Fibroblast of pulmonary artery (primary cell): ENCODE results near the gene SORCS2.

ENCODE experiments used
- DNase-seq: peaks from one replicate; pipeline ENCODE4 v3.0.0-alpha.2; 2010; ENCODE audit warnings: low read depth
- H3K4me3 ChIP-seq: replicated peaks from 2 replicates; pipeline ENCODE4 v1.5.1; 2011; ENCODE audit warnings: low read depth, mild to moderate bottlenecking, control low read depth, low read length, moderate library complexity
- TF ChIP-seq, protein P1 (sequence below): IDR thresholded peaks from 2 replicates; pipeline ENCODE4 v1.5.1; 2011; ENCODE audit warnings: mild to moderate bottlenecking, control low read depth, low read length, inconsistent platforms; ENCODE audit errors: missing control alignments

Gene SORCS2

GRCh38 chr4:7747566-7747965 lies 555.2 kb downstream of the SORCS2 start:
- no peak for DNase-seq
- TF ChIP-seq, protein P1, sequence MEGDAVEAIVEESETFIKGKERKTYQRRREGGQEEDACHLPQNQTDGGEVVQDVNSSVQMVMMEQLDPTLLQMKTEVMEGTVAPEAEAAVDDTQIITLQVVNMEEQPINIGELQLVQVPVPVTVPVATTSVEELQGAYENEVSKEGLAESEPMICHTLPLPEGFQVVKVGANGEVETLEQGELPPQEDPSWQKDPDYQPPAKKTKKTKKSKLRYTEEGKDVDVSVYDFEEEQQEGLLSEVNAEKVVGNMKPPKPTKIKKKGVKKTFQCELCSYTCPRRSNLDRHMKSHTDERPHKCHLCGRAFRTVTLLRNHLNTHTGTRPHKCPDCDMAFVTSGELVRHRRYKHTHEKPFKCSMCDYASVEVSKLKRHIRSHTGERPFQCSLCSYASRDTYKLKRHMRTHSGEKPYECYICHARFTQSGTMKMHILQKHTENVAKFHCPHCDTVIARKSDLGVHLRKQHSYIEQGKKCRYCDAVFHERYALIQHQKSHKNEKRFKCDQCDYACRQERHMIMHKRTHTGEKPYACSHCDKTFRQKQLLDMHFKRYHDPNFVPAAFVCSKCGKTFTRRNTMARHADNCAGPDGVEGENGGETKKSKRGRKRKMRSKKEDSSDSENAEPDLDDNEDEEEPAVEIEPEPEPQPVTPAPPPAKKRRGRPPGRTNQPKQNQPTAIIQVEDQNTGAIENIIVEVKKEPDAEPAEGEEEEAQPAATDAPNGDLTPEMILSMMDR = no peak
- no peak overlapping the region for H3K4me3 ChIP-seq

DNA sequence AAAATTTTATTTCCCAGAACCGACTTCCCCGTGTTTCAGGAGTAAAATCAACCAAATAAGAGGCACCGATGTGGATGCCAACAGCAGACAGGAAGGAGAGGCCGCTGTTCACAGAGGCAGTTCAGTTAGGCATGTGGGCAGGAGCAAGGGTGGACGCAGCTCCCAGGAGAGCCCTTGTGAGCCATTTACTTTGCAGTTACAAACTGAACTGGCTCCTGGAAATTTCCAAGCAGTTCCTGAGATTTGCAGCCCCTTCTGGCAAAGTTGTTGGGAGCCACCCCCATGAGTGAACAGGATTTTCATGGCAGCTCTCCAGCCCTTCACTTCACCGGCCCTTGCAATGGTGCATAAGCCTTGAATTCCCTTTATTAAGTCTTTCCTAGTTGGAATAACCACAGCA lies 558.2 kb downstream of the SORCS2 start:
- no peak for DNase-seq
- H3K4me3 ChIP-seq = no peak overlapping the region
- TF ChIP-seq, protein P1 = no peak

GRCh38 chr4:7750972-7751371 lies 558.6 kb downstream of the SORCS2 start:
- DNase-seq = no peak
- TF ChIP-seq, protein P1 = no peak
- no peak overlapping the region for H3K4me3 ChIP-seq

DNA sequence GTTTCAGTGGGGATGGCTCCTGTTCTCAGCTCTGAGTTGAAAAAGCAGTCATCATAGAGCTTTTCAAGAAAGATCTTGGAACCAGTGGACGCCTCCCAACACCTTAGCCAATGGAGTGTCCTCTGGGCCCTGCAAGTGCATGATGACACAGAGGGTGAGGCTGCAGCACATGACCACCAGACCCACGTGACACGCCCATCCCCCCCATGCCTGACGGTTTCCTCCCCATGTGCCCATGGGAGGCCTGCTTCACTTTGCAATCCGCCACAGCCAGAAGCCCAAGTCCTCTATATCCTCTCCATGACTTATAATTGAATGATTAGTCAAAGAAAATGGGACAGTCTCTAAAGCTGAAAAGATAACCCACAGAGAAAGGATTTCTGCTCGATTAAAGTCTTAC lies 560.3 kb downstream of the SORCS2 start:
- DNase-seq = no peak
- TF ChIP-seq, protein P1 = no peak
- no peak overlapping the region for H3K4me3 ChIP-seq

DNA sequence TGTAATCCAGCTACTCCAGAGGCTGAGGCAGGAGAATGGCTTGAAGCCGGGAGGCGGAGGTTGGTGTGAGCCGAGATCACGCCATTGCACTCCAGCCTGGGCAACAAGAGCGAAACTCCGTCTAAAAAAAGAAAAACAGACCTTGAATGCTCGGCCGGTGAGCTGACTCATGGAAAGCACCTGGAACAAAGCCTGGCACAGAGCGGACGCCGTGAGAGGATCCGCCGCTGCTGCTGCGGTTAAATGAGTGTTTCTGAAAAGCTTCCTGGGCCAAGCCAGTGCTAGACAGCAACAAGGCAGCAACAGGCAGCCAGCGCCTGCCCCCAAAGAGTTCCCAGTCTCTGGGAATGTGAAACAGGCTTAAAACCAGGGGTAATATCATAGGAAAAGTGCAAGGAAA lies 560.9 kb downstream of the SORCS2 start:
- TF ChIP-seq, protein P1 = no peak
- DNase-seq = no peak
- H3K4me3 ChIP-seq = no peak overlapping the region

- no peak for DNase-seq
- TF ChIP-seq, protein P1 = no peak
- H3K4me3 ChIP-seq = no peak overlapping the region
Measured at GRCh38 chr4:7753931-7754465, 561.7 kb downstream of the SORCS2 start.

DNA sequence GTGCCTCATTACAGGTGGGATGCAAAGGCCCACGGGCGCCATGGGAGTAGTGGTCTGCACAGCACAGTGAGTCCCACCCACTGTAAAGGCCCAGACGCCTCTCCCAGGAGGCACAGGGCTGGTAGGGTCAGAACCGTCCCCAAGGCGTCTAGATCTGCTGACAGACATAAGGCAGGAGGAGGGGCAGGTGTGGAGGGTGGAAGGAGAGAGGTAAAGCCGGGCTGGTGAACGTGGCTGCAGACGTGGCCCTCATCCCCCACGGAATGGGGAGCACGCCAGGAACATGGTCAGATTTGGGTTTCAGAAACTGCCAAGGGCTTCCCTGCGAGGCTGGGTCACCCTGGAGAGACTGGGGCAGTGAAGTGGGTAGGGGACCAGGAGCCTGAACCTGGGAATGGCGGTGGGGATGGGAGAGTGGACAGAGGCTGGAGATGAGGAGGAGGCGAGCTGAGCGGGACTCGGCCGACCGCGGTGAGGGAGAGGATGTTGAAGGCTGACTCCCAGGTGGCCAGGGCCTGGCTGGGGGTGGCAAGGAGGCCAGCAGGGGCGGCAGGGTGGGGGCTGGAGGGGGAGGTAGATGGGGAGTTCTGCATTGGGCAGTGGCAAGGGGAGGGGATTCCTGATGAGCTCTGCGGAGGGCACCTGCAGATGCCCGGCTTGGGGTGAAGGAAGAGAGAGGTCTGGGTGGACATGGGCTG lies 562.4 kb downstream of the SORCS2 start:
- TF ChIP-seq, protein P1 = no peak
- no peak for DNase-seq
- no peak overlapping the region for H3K4me3 ChIP-seq
